Pancreas (tissue), 10 donors: ENCODE data around the gene ZNF254. TPM values are rescaled to one million over a fixed set of nuclear protein-coding genes. Genes with fewer than 3 reads are reported as not detected.

Experiments used
- ATAC-seq, 4 donors: fragments of 200-7000 bp; cut with Tn5 transposase; one replicate each; pipeline versions ENCODE4 v1.8.0 to v1.9.1; 2020; ENCODE audit warnings: mild to moderate bottlenecking in 4 of 4, moderate library complexity in 4 of 4
- DNase-seq, 6 donors: peaks; one replicate each; pipeline ENCODE4 v3.0.0-alpha.2; 2020
- FAIRE-seq: peaks from 2 replicates; lab custom pipeline; 2012; peaks lifted over from hg19 to GRCh38; lab: Jason Lieb, UNC
- H3K27ac ChIP-seq, 4 donors: fragments of 200-600 bp; sonication (generic); 1 replicate in 3 of 4; 2 replicates in 1 of 4; pipeline versions ENCODE4 v1.5.0 to v1.8.0; 2020
- H3K27me3 ChIP-seq, 4 donors: fragments of 200-600 bp; one replicate each; pipeline ENCODE4 v1.8.0; 2021
- H3K36me3 ChIP-seq, 3 donors: fragments of 200-600 bp; sonication (generic) in 1 of 3; one replicate each; pipeline versions ENCODE4 v1.5.0 to v1.8.0; 2020 to 2021
- H3K4me1 ChIP-seq, 3 donors: fragments of 200-600 bp; one replicate each; pipeline ENCODE4 v1.8.0; 2021
- H3K4me3 ChIP-seq, 4 donors: fragments of 200-600 bp; sonication (generic) in 2 of 4; one replicate each; pipeline versions ENCODE4 v1.5.0 to v1.8.0; 2020 to 2021
- H3K9me3 ChIP-seq, 4 donors: fragments of 200-600 bp; one replicate each; pipeline ENCODE4 v1.8.0; 2021
- WGBS, 2 donors: extraction: QIAGEN DNeasy Blood & Tissue Kit; methylation state at CpG; one replicate each; pipeline ENCODE4 v1.1.7; 2013; 5-methylcytosine and 5-hydroxymethylcytosine counted together
- intact Hi-C, 3 donors: fragments of 100-400 bp; cut with DNase I; formaldehyde crosslinking; loops; one replicate each; pipeline versions ENCODE4 v1.11.1 to v1.14.2; 2022
- polyA plus RNA-seq, 2 donors: library from polyadenylated mRNA; stranded (reverse); fragments of 200-250 nt; gene quantifications; one replicate each; pipeline ENCODE4 v1.2.3, GENCODE V29; 2013
- total RNA-seq, 6 donors: library from RNA; stranded (reverse); fragmentation: NEBNext Ultra II Directional in 4 of 6; extraction: Animal tissue kit (Norgen Biotek cat#: 25700) in 4 of 6; gene quantifications; one replicate each; pipeline versions ENCODE4 v1.2.1 to v1.2.4, GENCODE V29; 2021 to 2023
- TF ChIP-seq, protein P1 (sequence below), 4 donors: fragments of 200-600 bp; sonication (generic) in 3 of 4; IDR thresholded peaks; one replicate each; pipeline versions ENCODE4 v1.5.0 to v1.8.0; 2021; ENCODE audit warnings: antibody characterized with exemption in 4 of 4
- donor health status: healthy with polysubstance abuse.
- donor health status: DM: no; HTN: no; CAD: no; lungs with moderate emphysema.
- donor health status: DM: no; HTN: no; CAD: no.
- donor health status: control.
- donor health status: control.
- donor health status: Bipolar disorder and iron deficiency.
- donor health status: DM: yes; HTN: yes; CAD: no.
- donor health status: DM: no; HTN: no; CAD: no.
- donor health status: DM: no; HTN: no; CAD: no.
- donor health status: DM: yes; HTN: yes; CAD: no.

Gene ZNF254
- total and polyA plus RNA-seq, 8 donors = 2.8 to 11.7 (median 6.3) TPM

DNA sequence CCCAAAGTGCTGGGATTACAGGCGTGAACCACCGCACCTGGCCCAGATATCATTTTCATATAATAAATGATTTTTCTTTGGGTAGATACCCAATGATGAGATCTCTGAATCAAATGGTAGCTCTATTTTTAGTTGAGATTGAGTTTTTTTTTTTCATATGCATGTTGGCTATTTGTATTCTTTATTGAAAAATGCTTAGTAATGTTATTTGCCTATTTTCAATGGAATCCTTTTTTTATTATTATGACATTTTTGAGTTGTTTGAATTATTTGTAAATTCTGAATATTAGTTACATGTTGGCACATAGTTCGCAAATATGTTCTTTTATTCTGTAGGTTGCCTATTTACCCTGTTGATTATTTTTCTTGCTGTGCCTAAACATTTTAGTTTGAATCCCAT, 55.8 kb downstream of the ZNF254 start:
- FAIRE-seq (no peak), DNase-seq (no peak), ATAC-seq (no peak)
- peaks cover 0 to 5% (median 3%) of the 10 kb centered on the region in 4 donors for H3K9me3 ChIP-seq
- TF ChIP-seq, protein P1, sequence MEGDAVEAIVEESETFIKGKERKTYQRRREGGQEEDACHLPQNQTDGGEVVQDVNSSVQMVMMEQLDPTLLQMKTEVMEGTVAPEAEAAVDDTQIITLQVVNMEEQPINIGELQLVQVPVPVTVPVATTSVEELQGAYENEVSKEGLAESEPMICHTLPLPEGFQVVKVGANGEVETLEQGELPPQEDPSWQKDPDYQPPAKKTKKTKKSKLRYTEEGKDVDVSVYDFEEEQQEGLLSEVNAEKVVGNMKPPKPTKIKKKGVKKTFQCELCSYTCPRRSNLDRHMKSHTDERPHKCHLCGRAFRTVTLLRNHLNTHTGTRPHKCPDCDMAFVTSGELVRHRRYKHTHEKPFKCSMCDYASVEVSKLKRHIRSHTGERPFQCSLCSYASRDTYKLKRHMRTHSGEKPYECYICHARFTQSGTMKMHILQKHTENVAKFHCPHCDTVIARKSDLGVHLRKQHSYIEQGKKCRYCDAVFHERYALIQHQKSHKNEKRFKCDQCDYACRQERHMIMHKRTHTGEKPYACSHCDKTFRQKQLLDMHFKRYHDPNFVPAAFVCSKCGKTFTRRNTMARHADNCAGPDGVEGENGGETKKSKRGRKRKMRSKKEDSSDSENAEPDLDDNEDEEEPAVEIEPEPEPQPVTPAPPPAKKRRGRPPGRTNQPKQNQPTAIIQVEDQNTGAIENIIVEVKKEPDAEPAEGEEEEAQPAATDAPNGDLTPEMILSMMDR (IDR thresholded peaks at IDR 0.05) = no peak
- 97% methylated on average over 3 of the region's 3 CpGs for WGBS, 2 donors
- no peaks in the 10 kb centered on the region for H3K27me3 ChIP-seq
- H3K4me3 ChIP-seq = no peak overlapping the region
- intact Hi-C loops = no loop called here
- H3K36me3 ChIP-seq = peaks cover 0 to 16% (median 0%) of the 10 kb centered on the region in 3 donors
- H3K4me1 ChIP-seq = no peaks in the 10 kb centered on the region
- no peak overlapping the region for H3K27ac ChIP-seq

DNA sequence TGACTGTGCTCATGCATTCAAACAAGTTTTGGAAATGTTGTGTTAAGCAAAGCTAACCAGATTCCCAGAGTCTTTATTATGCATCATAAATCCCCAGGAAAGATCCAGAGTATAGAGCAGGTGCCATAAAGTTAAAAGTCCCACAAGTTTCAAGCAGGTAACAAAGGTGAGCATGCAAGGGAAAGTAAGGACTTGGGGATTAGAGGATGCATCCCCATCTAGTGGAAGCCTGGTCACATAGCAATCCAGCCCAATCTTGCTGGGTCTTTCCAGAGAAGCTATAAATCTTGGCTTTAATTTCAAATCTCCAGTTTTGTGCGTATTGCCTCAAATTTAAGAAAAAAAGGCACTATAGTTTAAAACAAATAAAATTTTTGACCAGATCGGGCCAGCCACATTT, 72.7 kb downstream of the ZNF254 start:
- 76 to 92% methylated on average over 2 of the region's 2 CpGs for WGBS, 2 donors
- Histone ChIP-seq H3K4me1 (no peaks in the 10 kb centered on the region), H3K27ac (no peak overlapping the region), H3K4me3 (no peak overlapping the region), H3K36me3 (peaks cover 0 to 3% (median 2%) of the 10 kb centered on the region in 3 donors), H3K9me3 (no peaks in the 10 kb centered on the region), H3K27me3 (no peaks in the 10 kb centered on the region)
- intact Hi-C loops = no loop called here
- TF ChIP-seq, protein P1 (IDR thresholded peaks at IDR 0.05) = no peak
- ATAC-seq = no peak
- no peak for FAIRE-seq
- DNase-seq = no peak

DNA sequence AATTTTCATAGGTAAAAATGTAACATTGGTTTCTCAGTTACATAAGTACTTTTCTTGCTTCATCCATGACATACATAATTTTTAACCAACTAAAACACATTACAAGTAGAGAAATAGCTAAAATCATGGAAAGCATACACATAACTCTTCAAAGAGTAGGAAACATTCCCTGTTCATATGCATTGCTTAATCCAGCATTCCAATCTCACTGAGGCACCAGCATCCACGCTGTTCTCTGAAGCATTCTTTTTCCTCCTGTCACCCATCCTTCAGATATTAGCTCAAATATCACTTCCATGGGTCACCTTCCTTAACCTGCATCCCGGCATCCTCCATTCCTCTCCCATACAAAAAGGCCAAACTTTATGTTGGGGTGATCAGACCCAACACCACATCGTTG, 79.1 kb downstream of the ZNF254 start:
- no peak for DNase-seq
- TF ChIP-seq, protein P1 (IDR thresholded peaks at IDR 0.05) = no peak
- no peak for FAIRE-seq
- H3K9me3 ChIP-seq = no peaks in the 10 kb centered on the region
- H3K27ac ChIP-seq = no peak overlapping the region
- no peak overlapping the region for H3K4me3 ChIP-seq
- no peak for ATAC-seq
- no peaks in the 10 kb centered on the region for H3K27me3 ChIP-seq
- WGBS, 2 donors = 85 to 93% methylated on average over 3 of the region's 3 CpGs
- H3K36me3 ChIP-seq = no peaks in the 10 kb centered on the region
- no peaks in the 10 kb centered on the region for H3K4me1 ChIP-seq
- intact Hi-C loops = no loop called here

DNA sequence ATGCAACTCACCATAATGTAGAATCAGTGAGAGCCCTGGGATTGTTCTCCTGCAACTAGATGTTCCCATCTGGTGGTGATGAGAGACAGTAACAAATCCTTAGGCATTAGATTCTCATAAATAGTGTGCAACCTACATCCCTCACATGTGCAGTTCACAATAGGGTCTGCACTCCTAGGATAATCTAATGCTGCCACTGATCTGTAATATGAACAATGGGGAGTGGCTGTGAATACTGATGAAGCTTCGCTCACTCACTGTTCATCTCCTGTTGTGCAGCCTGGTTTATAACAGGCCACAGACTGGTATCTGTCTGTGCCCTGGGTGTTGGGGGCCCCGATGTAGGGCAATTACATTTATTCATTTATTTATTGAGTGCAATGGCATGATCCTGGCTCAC, 86.9 kb downstream of the ZNF254 start:
- TF ChIP-seq, protein P1 (IDR thresholded peaks at IDR 0.05) = no peak
- H3K9me3 ChIP-seq = no peaks in the 10 kb centered on the region
- no peaks in the 10 kb centered on the region for H3K27me3 ChIP-seq
- ATAC-seq (no peak), FAIRE-seq (no peak), DNase-seq (no peak)
- 88 to 90% methylated on average over 2 of the region's 2 CpGs for WGBS, 2 donors
- no peaks in the 10 kb centered on the region for H3K4me1 ChIP-seq
- H3K36me3 ChIP-seq = no peaks in the 10 kb centered on the region
- intact Hi-C loops = no loop called here
- H3K27ac ChIP-seq = no peak overlapping the region
- H3K4me3 ChIP-seq = no peak overlapping the region

DNA sequence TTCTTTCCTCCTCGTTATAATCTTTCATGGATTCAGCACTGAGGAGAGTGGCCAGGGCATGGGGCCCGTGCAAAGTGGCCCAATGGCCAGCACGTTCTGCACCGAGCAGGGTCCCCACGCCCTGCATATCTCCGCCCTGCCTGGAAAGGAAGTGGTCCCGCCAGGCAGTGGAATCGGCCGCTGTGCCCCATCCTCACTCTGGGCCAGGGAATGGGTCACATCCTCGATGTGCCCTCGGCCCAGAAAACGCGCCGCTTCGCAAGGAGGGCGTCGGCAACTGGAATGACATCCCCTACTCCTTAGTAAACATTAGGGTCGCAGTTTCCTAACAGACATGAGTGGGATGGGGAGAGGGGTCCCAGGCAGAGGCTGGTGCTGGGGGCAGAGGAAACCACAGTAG, 90.7 kb downstream of the ZNF254 start:
- H3K4me3 ChIP-seq = no peak overlapping the region
- 84 to 86% methylated on average over 18 of the region's 18 CpGs for WGBS, 2 donors
- ATAC-seq = no peak
- no peak for FAIRE-seq
- no peaks in the 10 kb centered on the region for H3K4me1 ChIP-seq
- TF ChIP-seq, protein P1 (IDR thresholded peaks at IDR 0.05) = no peak
- H3K36me3 ChIP-seq = no peaks in the 10 kb centered on the region
- intact Hi-C loops = no loop called here
- H3K27ac ChIP-seq = no peak overlapping the region
- peak in 1 of 6 donors; percentile 43 for DNase-seq
- H3K9me3 ChIP-seq = no peaks in the 10 kb centered on the region
- no peaks in the 10 kb centered on the region for H3K27me3 ChIP-seq
